ENCODE measurements around the gene MRPL10.
A peak's percentile ranks its signal among the peaks of the same experiment; 100 is the strongest.

MRPL10 gene

DNA sequence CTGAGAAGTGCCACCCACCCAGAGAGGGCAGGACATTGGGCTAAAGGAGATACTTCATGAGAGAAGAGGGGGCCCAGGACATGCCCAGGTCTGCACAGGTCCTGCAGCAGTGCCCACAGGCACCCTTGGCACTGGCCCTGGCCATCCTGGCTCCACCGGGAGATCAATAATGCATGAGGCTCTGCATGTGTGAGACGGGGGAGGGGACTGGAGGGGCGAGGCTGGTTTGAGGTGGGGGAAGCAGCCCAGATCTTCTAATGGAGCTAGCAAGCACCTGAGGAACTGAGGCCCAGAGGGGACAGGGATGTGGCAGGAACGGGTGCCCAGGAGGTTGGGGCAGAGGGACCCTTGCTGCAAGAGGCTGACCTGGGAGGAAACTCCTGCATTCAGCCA lies 10.3 kb downstream of the MRPL10 start:
- H3K4me1 ChIP-seq (ENCODE audit: control insufficient read depth in 1 of 2, insufficient read depth in 2 of 2, low read length in 2 of 2): peaks cover 8 to 9% of the 10 kb centered on the region in 2 experiments
- no peak overlapping the region for H3K14ac ChIP-seq (ENCODE audit: low read length)
- H3K18ac ChIP-seq (ENCODE audit: low read length): no peak overlapping the region
- DNase-seq: no peak
- H3K79me1 ChIP-seq (ENCODE audit: low read length): peaks cover 9% of the 10 kb centered on the region
- H4K91ac ChIP-seq (ENCODE audit: low read depth, low read length): no peak overlapping the region
- no peaks in the 10 kb centered on the region for H3K27me3 ChIP-seq (ENCODE audit: insufficient read depth, low read length)
- no CpG with 5 or more reads among the region's 4 CpGs for WGBS (ENCODE audit: extremely low coverage, insufficient coverage, insufficient read length)
- peak overlapping the region; percentile 57 for H3K9ac ChIP-seq (ENCODE audit: low read length)
- H2AFZ ChIP-seq (ENCODE audit: insufficient read depth, low read length, poor library complexity): peak overlapping the region; percentile 32
- no peak overlapping the region for H3K27ac ChIP-seq (ENCODE audit: low read depth, low read length)
- H3K4ac ChIP-seq (ENCODE audit: low read depth, low read length): no peak overlapping the region
- peak overlapping the region; percentile 35 for H4K12ac ChIP-seq (ENCODE audit: low read depth, low read length)
- H2BK12ac ChIP-seq (ENCODE audit: low read length): no peak overlapping the region
- H3K9me3 ChIP-seq (ENCODE audit: insufficient read depth, low read depth, low read length): no peaks in the 10 kb centered on the region
- H3K79me2 ChIP-seq (ENCODE audit: control insufficient read depth, insufficient read depth, low read length, poor library complexity): peaks cover 1% of the 10 kb centered on the region
- H3K4me2 ChIP-seq (ENCODE audit: low read length): peak overlapping the region; percentile 72
- peak overlapping the region; percentile 55 for H2AK5ac ChIP-seq (ENCODE audit: low read length)
- peak overlapping the region; percentile 72 for H3K4me3 ChIP-seq (ENCODE audit: low read depth, low read length)
- H3K23ac ChIP-seq (ENCODE audit: low read length): no peak overlapping the region
- H3K36me3 ChIP-seq (ENCODE audit: control insufficient read depth in 1 of 2, insufficient read depth in 2 of 2, low read length in 2 of 2): peaks cover 36 to 43% of the 10 kb centered on the region in 2 experiments
- H4K8ac ChIP-seq (ENCODE audit: low read depth, low read length): peak overlapping the region; percentile 78
- no peak overlapping the region for H2BK5ac ChIP-seq (ENCODE audit: low read depth, low read length, poor library complexity)
- H2BK120ac ChIP-seq (ENCODE audit: insufficient read depth, low read length, poor library complexity): no peak overlapping the region

DNA sequence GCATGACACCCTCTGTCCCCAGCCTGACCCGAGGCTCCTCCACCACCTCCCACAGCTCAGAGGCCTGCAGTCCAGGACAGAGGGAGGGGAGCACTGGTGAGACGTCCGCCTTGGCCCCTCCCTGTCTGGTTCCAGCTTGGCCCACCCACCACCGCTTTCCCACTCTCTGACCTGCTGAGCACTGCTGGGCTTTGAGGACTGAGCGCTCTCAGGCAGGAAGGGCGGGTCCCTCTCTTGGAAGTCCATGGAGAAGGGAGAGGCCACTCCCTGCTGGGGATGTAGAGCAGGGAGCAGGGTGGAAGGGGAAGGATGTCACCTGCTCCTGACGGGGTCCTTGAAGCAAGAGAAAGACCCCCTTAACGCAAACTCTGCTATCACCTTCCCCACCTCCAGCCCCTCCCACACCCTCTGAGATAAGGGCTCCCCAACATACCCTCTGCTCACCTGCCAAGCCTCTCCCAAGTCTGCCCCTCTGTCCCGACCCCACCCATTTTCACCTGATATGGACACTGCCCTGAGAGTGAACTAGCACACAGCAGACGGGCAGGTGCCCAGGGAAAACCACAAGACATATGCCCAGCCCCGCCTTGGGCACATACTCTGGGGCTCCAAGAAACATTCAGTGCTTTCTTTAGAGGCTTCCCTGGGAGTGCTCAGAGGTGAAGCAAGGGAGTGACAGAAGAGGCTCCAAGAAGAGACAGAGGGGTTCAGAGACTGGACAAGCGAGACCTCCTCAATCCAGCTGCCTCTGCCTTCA lies 11.1 kb downstream of the MRPL10 start:
- peaks cover 9% of the 10 kb centered on the region for H3K79me1 ChIP-seq (ENCODE audit: low read length)
- H2AFZ ChIP-seq (ENCODE audit: insufficient read depth, low read length, poor library complexity): no peak overlapping the region
- no peak for DNase-seq
- H2BK120ac ChIP-seq (ENCODE audit: insufficient read depth, low read length, poor library complexity): no peak overlapping the region
- no CpG with 5 or more reads among the region's 12 CpGs for WGBS (ENCODE audit: extremely low coverage, insufficient coverage, insufficient read length)
- no peak overlapping the region for H3K18ac ChIP-seq (ENCODE audit: low read length)
- no peak overlapping the region for H2BK5ac ChIP-seq (ENCODE audit: low read depth, low read length, poor library complexity)
- no peak overlapping the region for H4K8ac ChIP-seq (ENCODE audit: low read depth, low read length)
- H4K91ac ChIP-seq (ENCODE audit: low read depth, low read length): no peak overlapping the region
- no peak overlapping the region for H2BK12ac ChIP-seq (ENCODE audit: low read length)
- no peak overlapping the region for H3K14ac ChIP-seq (ENCODE audit: low read length)
- no peak overlapping the region for H3K4ac ChIP-seq (ENCODE audit: low read depth, low read length)
- peaks cover 38 to 47% of the 10 kb centered on the region in 2 experiments for H3K36me3 ChIP-seq (ENCODE audit: control insufficient read depth in 1 of 2, insufficient read depth in 2 of 2, low read length in 2 of 2)
- H2AK5ac ChIP-seq (ENCODE audit: low read length): no peak overlapping the region
- H3K27me3 ChIP-seq (ENCODE audit: insufficient read depth, low read length): no peaks in the 10 kb centered on the region
- no peak overlapping the region for H3K23ac ChIP-seq (ENCODE audit: low read length)
- H3K9me3 ChIP-seq (ENCODE audit: insufficient read depth, low read depth, low read length): no peaks in the 10 kb centered on the region
- H3K4me3 ChIP-seq (ENCODE audit: low read depth, low read length): no peak overlapping the region
- no peak overlapping the region for H3K4me2 ChIP-seq (ENCODE audit: low read length)
- no peak overlapping the region for H4K12ac ChIP-seq (ENCODE audit: low read depth, low read length)
- H3K79me2 ChIP-seq (ENCODE audit: control insufficient read depth, insufficient read depth, low read length, poor library complexity): peaks cover 1% of the 10 kb centered on the region
- no peak overlapping the region for H3K9ac ChIP-seq (ENCODE audit: low read length)
- H3K4me1 ChIP-seq (ENCODE audit: control insufficient read depth in 1 of 2, insufficient read depth in 2 of 2, low read length in 2 of 2): peaks cover 8 to 9% of the 10 kb centered on the region in 2 experiments
- no peak overlapping the region for H3K27ac ChIP-seq (ENCODE audit: low read depth, low read length)

DNA sequence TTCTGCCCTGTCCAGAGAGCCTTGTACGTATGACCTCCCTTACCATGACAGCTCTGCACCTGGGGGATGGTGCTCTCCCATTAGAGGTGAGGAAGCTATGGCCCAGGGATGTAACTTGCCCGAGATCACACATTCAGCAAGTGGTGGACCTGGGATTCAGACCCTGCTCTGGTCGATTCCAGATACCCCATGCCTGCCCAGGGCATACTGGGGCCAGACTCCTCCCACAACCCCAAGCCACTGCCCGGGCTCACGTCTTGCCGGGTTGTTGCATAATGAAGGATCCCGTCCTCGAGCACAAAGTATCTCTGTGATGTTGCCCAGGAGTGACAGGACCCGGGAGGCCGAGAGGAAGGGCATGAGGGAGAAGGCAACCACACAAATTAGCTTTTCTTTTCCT lies 11.9 kb downstream of the MRPL10 start:
- no peak overlapping the region for H2BK12ac ChIP-seq (ENCODE audit: low read length)
- no peak overlapping the region for H2BK120ac ChIP-seq (ENCODE audit: insufficient read depth, low read length, poor library complexity)
- H3K4me3 ChIP-seq (ENCODE audit: low read depth, low read length): no peak overlapping the region
- no peak overlapping the region for H3K14ac ChIP-seq (ENCODE audit: low read length)
- no peak overlapping the region for H3K23ac ChIP-seq (ENCODE audit: low read length)
- H3K9me3 ChIP-seq (ENCODE audit: insufficient read depth, low read depth, low read length): no peaks in the 10 kb centered on the region
- no peak overlapping the region for H4K91ac ChIP-seq (ENCODE audit: low read depth, low read length)
- H3K36me3 ChIP-seq (ENCODE audit: control insufficient read depth in 1 of 2, insufficient read depth in 2 of 2, low read length in 2 of 2): peaks cover 41 to 48% of the 10 kb centered on the region in 2 experiments
- H3K18ac ChIP-seq (ENCODE audit: low read length): no peak overlapping the region
- peaks cover 9% of the 10 kb centered on the region for H3K79me1 ChIP-seq (ENCODE audit: low read length)
- H4K8ac ChIP-seq (ENCODE audit: low read depth, low read length): no peak overlapping the region
- no peak overlapping the region for H2BK5ac ChIP-seq (ENCODE audit: low read depth, low read length, poor library complexity)
- no peak overlapping the region for H2AFZ ChIP-seq (ENCODE audit: insufficient read depth, low read length, poor library complexity)
- H3K27me3 ChIP-seq (ENCODE audit: insufficient read depth, low read length): no peaks in the 10 kb centered on the region
- no peak overlapping the region for H3K9ac ChIP-seq (ENCODE audit: low read length)
- peaks cover 1% of the 10 kb centered on the region for H3K79me2 ChIP-seq (ENCODE audit: control insufficient read depth, insufficient read depth, low read length, poor library complexity)
- WGBS (ENCODE audit: extremely low coverage, insufficient coverage, insufficient read length): no CpG with 5 or more reads among the region's 10 CpGs
- no peak overlapping the region for H4K12ac ChIP-seq (ENCODE audit: low read depth, low read length)
- no peak overlapping the region for H3K27ac ChIP-seq (ENCODE audit: low read depth, low read length)
- no peak overlapping the region for H2AK5ac ChIP-seq (ENCODE audit: low read length)
- no peak overlapping the region for H3K4me2 ChIP-seq (ENCODE audit: low read length)
- H3K4ac ChIP-seq (ENCODE audit: low read depth, low read length): no peak overlapping the region
- no peak for DNase-seq
- H3K4me1 ChIP-seq (ENCODE audit: control insufficient read depth in 1 of 2, insufficient read depth in 2 of 2, low read length in 2 of 2): peaks cover 8 to 9% of the 10 kb centered on the region in 2 experiments

DNA sequence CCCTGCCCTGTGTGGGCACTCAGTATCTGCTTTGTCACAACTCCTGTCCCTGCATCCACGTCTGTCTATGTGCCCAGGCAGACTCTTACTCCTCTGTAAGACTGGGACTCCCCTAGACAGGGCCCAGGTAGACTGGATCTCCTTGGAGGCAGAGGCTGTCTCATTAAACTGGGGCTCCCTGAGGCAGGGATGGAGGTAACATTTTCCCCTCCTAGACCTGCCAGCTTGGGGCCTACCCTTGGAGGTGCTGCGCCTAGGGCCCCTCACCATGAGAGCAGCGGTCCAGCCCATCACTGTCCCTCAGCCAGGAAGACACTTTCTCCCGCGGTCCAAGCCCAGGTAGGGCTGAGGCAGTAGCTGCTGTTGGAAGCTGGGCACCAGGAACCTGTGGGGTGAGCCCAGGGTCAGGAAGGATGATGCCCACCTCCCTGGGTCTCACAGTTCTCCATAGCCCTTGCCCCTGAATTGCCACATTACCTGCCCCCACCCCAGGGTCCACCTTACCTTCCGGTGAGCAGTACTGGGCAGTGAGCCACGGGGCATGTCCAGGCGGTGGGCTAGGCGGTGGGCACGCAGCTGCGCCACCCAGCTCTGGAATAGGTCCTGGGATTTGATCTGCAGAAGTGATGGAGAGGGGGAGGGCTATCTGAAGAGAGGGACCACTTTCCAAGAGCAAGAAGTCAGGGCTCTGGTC lies 13.2 kb downstream of the MRPL10 start:
- Histone ChIP-seq H3K36me3 (ENCODE audit: control insufficient read depth in 1 of 2, insufficient read depth in 2 of 2, low read length in 2 of 2) (peaks cover 40 to 44% of the 10 kb centered on the region in 2 experiments), H3K27me3 (ENCODE audit: insufficient read depth, low read length) (no peaks in the 10 kb centered on the region), H3K79me1 (ENCODE audit: low read length) (peaks cover 9% of the 10 kb centered on the region), H3K23ac (ENCODE audit: low read length) (no peak overlapping the region), H3K4me3 (ENCODE audit: low read depth, low read length) (no peak overlapping the region), H3K4me1 (ENCODE audit: control insufficient read depth in 1 of 2, insufficient read depth in 2 of 2, low read length in 2 of 2) (peaks cover 8 to 9% of the 10 kb centered on the region in 2 experiments), H3K18ac (ENCODE audit: low read length) (no peak overlapping the region), H2AK5ac (ENCODE audit: low read length) (no peak overlapping the region), H3K4ac (ENCODE audit: low read depth, low read length) (no peak overlapping the region), H3K4me2 (ENCODE audit: low read length) (no peak overlapping the region), H3K79me2 (ENCODE audit: control insufficient read depth, insufficient read depth, low read length, poor library complexity) (peaks cover 1% of the 10 kb centered on the region), H4K91ac (ENCODE audit: low read depth, low read length) (no peak overlapping the region), H2BK5ac (ENCODE audit: low read depth, low read length, poor library complexity) (no peak overlapping the region), H3K14ac (ENCODE audit: low read length) (no peak overlapping the region), H3K9ac (ENCODE audit: low read length) (no peak overlapping the region), H4K8ac (ENCODE audit: low read depth, low read length) (no peak overlapping the region), H4K12ac (ENCODE audit: low read depth, low read length) (no peak overlapping the region), H2AFZ (ENCODE audit: insufficient read depth, low read length, poor library complexity) (no peak overlapping the region), H2BK12ac (ENCODE audit: low read length) (no peak overlapping the region), H3K9me3 (ENCODE audit: insufficient read depth, low read depth, low read length) (no peaks in the 10 kb centered on the region), H2BK120ac (ENCODE audit: insufficient read depth, low read length, poor library complexity) (no peak overlapping the region), H3K27ac (ENCODE audit: low read depth, low read length) (no peak overlapping the region)
- WGBS (ENCODE audit: extremely low coverage, insufficient coverage, insufficient read length): no CpG with 5 or more reads among the region's 11 CpGs
- no peak for DNase-seq

All from trophoblast cell (in vitro differentiated cells and primary cell).